ENCODE data around the gene IL18. TPM values are rescaled to one million over a fixed set of nuclear protein-coding genes. Genes with fewer than 3 reads are reported as not detected.
"Not testable (repeated sequence)": the region's sequence is repeated elsewhere in the genome, so short reads cannot be mapped to it uniquely, and the experiment has no call there.

Gene IL18
- polyA plus RNA-seq, 4 donors = 18.6 to 74.0 (median 46.1) TPM

DNA sequence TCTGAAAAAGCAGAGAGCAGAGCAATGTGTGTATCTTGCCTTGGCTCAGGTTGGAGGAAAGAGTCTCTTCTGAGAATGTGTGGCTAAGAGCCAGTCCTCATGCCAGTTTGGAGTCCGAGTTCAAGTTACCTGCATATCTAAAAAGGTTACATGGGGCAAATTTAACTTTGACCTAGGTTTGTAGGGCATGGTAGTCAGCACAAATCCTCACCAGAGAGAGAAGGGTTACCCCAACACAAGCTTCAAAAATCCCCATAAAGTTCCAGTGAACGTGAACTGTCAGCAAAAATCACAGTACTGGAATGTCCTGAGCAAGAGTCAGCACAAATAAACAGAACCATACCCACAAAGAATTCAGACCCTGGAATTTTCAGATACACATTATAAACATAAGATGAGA, 63.4 kb downstream of the IL18 start:
- FAIRE-seq (no peak), DNase-seq (no peak)
- H3K9me3 ChIP-seq (ENCODE audit: control insufficient read depth in 2 of 2, insufficient read depth in 1 of 2, low read depth in 1 of 2, low read length in 1 of 2) = no peaks in the 10 kb centered on the region
- 69 to 75% (median 71%) methylated on average over 2 of the region's 2 CpGs for WGBS, 3 donors
- H3K36me3 ChIP-seq (ENCODE audit: control insufficient read depth in 3 of 3, insufficient read depth in 2 of 3, low read depth in 1 of 3, low read length in 3 of 3) = peaks cover 0 to 8% (median 6%) of the 10 kb centered on the region in 3 donors
- H3K27ac ChIP-seq (ENCODE audit: low read depth in 1 of 3, low read length in 2 of 3) = no peak overlapping the region
- H3K4me1 ChIP-seq (ENCODE audit: control insufficient read depth in 3 of 3, insufficient read depth in 2 of 3, low read depth in 1 of 3, low read length in 2 of 3) = no peaks in the 10 kb centered on the region
- no peak overlapping the region for H3K4me3 ChIP-seq (ENCODE audit: low read depth in 1 of 3, low read length in 3 of 3)
- H3K27me3 ChIP-seq (ENCODE audit: control insufficient read depth in 3 of 3, insufficient read depth in 3 of 3, low read length in 3 of 3) = no peaks in the 10 kb centered on the region

DNA sequence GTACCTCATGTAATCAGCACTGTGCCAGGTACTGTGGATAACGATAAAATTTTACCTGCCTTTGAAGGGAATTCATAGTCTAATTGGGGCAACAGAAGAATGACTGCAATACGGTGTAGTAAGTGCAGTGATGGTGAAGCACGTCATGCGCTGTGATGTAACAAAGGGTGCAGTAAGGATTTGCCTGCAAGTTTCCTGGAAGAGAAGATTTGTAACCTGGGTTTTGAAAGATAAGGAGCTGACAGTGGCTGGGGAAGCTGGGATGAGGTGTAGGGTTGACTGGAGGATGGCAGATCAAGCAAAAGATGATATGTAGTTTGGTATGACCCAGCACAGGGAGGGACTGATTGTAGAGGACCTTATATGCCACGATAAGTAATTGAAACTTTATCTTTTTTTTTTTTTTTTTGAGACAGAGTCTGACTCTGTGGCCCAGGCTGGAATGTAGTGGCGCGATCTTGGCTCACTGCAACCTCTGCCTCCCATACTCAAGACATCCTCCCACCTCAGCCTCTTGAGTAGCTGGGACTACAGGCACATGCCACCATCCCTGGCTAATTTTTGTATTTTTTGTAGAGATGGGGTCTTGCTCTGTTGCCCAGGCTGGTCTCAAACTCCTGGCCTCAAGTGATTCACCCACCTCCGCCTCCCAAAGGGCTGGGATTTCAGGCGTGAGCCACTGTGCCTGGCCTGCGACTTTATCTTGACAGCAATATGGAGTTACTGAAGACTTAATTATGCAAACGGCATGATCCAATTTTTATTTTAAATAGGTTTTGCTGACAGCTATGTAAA, 66.0 kb downstream of the IL18 start:
- Histone ChIP-seq H3K9me3 (ENCODE audit: control insufficient read depth in 2 of 2, insufficient read depth in 1 of 2, low read depth in 1 of 2, low read length in 1 of 2) (no peaks in the 10 kb centered on the region), H3K36me3 (ENCODE audit: control insufficient read depth in 3 of 3, insufficient read depth in 2 of 3, low read depth in 1 of 3, low read length in 3 of 3) (peaks cover 0 to 14% (median 9%) of the 10 kb centered on the region in 3 donors), H3K27ac (ENCODE audit: low read depth in 1 of 3, low read length in 2 of 3) (no peak overlapping the region), H3K27me3 (ENCODE audit: control insufficient read depth in 3 of 3, insufficient read depth in 3 of 3, low read length in 3 of 3) (no peaks in the 10 kb centered on the region), H3K4me1 (ENCODE audit: control insufficient read depth in 3 of 3, insufficient read depth in 2 of 3, low read depth in 1 of 3, low read length in 2 of 3) (no peaks in the 10 kb centered on the region), H3K4me3 (ENCODE audit: low read depth in 1 of 3, low read length in 3 of 3) (no peak overlapping the region)
- WGBS, 3 donors = 90 to 96% (median 95%) methylated on average over 11 of the region's 11 CpGs
- no peak for FAIRE-seq
- no peak for DNase-seq

DNA sequence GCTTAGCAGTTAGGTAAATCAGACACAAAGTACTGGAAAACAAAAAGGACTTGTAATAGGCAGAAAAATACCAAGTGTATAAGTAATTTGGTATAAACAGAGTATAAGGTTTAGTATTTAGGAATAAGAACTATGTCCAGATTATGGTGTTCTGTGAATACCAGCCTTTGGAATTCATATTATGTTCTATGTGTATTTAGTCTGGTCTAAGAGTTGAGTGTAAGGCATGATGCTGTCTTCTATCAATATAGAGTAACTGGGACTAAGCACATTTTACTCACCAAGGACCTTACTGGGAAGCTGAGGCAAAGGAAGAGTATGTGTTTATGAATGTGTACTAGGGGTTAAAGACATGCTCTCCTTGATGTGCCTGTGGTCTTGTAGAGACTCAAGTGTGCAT, 67.7 kb downstream of the IL18 start:
- H3K9me3 ChIP-seq (ENCODE audit: control insufficient read depth in 2 of 2, insufficient read depth in 1 of 2, low read depth in 1 of 2, low read length in 1 of 2) = no peaks in the 10 kb centered on the region
- DNase-seq (no peak), FAIRE-seq (no peak)
- H3K36me3 ChIP-seq (ENCODE audit: control insufficient read depth in 3 of 3, insufficient read depth in 2 of 3, low read depth in 1 of 3, low read length in 3 of 3) = peaks cover 8 to 21% (median 15%) of the 10 kb centered on the region in 3 donors
- H3K27me3 ChIP-seq (ENCODE audit: control insufficient read depth in 3 of 3, insufficient read depth in 3 of 3, low read length in 3 of 3) = no peaks in the 10 kb centered on the region
- no peak overlapping the region for H3K27ac ChIP-seq (ENCODE audit: low read depth in 1 of 3, low read length in 2 of 3)
- H3K4me1 ChIP-seq (ENCODE audit: control insufficient read depth in 3 of 3, insufficient read depth in 2 of 3, low read depth in 1 of 3, low read length in 2 of 3) = no peaks in the 10 kb centered on the region
- no peak overlapping the region for H3K4me3 ChIP-seq (ENCODE audit: low read depth in 1 of 3, low read length in 3 of 3)

DNA sequence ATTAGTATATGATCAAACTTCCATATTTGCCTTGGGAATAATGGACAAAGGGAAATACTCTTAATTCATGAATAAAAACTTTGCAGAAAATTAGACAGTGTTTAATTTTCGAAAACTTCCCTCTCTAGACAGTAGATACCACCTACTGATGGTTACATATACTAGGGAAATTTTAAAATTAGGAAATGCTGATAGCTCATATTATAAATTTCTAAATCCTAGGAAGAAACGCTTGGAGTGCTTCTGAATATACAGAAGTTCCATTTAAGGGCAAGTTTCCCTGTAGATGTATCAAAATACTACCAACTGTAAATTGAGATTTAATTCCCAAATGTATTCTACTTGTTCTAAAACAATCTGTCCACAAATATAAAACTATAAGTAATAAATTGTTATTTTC, 68.6 kb downstream of the IL18 start:
- peaks cover 10 to 25% (median 18%) of the 10 kb centered on the region in 3 donors for H3K36me3 ChIP-seq (ENCODE audit: control insufficient read depth in 3 of 3, insufficient read depth in 2 of 3, low read depth in 1 of 3, low read length in 3 of 3)
- DNase-seq; H3K9me3 ChIP-seq (ENCODE audit: control insufficient read depth in 2 of 2, insufficient read depth in 1 of 2, low read depth in 1 of 2, low read length in 1 of 2); FAIRE-seq; H3K27me3 ChIP-seq (ENCODE audit: control insufficient read depth in 3 of 3, insufficient read depth in 3 of 3, low read length in 3 of 3); H3K4me3 ChIP-seq (ENCODE audit: low read depth in 1 of 3, low read length in 3 of 3); H3K27ac ChIP-seq (ENCODE audit: low read depth in 1 of 3, low read length in 2 of 3); H3K4me1 ChIP-seq (ENCODE audit: control insufficient read depth in 3 of 3, insufficient read depth in 2 of 3, low read depth in 1 of 3, low read length in 2 of 3): not testable (repeated sequence)
- 96 to 97% (median 97%) methylated on average over 2 of the region's 2 CpGs for WGBS, 3 donors

Other genes starting within 250 kb of the IL18 start
- gene C11orf52, start 245.2 kb downstream of the IL18 start, polyA plus RNA-seq = 10 to 100 TPM; 10.3 to 33.5 (median 24.9) TPM
- gene DIXDC1, start 226.8 kb downstream of the IL18 start, polyA plus RNA-seq = 1 to 10 TPM; 1.3 to 9.7 (median 5.1) TPM
- 10 to 100 TPM; 24.0 to 28.4 (median 24.5) TPM for gene DLAT, start 138.7 kb downstream of the IL18 start, polyA plus RNA-seq
- 1 to 10 TPM in 2 of 4 donors, under 1 TPM in 1, not detected in 1; 0.67 to 1.2 (median 1.1) TPM for gene PIH1D2, start 90.1 kb downstream of the IL18 start, polyA plus RNA-seq
- 10 to 100 TPM in 2 of 4 donors, 1 to 10 TPM in 2; 8.3 to 26.4 (median 12.7) TPM for gene NKAPD1, start 89.8 kb downstream of the IL18 start, polyA plus RNA-seq
- 100 to 1,000 TPM in 1 of 4 donors, 10 to 100 TPM in 3; 53.3 to 154 (median 94.4) TPM for gene TIMM8B, start 77.3 kb downstream of the IL18 start, polyA plus RNA-seq
- 100 to 1,000 TPM; 145 to 421 (median 229) TPM for gene SDHD, start 77.2 kb downstream of the IL18 start, polyA plus RNA-seq
- 1 to 10 TPM in 1 of 4 donors, under 1 TPM in 1, not detected in 2; 0.13 to 1.6 TPM for gene TEX12, start 3.3 kb upstream of the IL18 start, polyA plus RNA-seq
- gene BCO2, start 11.4 kb upstream of the IL18 start, polyA plus RNA-seq = 10 to 100 TPM in 1 of 4 donors, 1 to 10 TPM in 3; 1.1 to 11.6 (median 7.6) TPM
- 10 to 100 TPM; 25.5 to 57.3 (median 38.9) TPM for gene PTS, start 62.3 kb upstream of the IL18 start, polyA plus RNA-seq
- gene PLET1, start 96.8 kb upstream of the IL18 start, polyA plus RNA-seq = under 1 TPM in 1 of 4 donors, not detected in 3; 0.06 TPM